Epithelial cell of esophagus (primary cell): Measurements from ENCODE around the gene KLC4.

Experiments used
- DNase-seq: peaks from one replicate; pipeline ENCODE4 v3.0.0; 2010; ENCODE audit warnings: low read depth
- H3K4me3 ChIP-seq: 2 replicates; pipeline ENCODE4 v1.5.1; 2011; ENCODE audit warnings: mild to moderate bottlenecking, low read length, control low read depth
- TF ChIP-seq, protein P1 (sequence below): IDR thresholded peaks from 2 replicates; pipeline ENCODE4 v1.5.1; 2011; ENCODE audit warnings: low read depth, mild to moderate bottlenecking, low read length, control low read depth, inconsistent platforms; ENCODE audit not compliant: insufficient read depth; ENCODE audit errors: missing control alignments

Gene KLC4

DNA sequence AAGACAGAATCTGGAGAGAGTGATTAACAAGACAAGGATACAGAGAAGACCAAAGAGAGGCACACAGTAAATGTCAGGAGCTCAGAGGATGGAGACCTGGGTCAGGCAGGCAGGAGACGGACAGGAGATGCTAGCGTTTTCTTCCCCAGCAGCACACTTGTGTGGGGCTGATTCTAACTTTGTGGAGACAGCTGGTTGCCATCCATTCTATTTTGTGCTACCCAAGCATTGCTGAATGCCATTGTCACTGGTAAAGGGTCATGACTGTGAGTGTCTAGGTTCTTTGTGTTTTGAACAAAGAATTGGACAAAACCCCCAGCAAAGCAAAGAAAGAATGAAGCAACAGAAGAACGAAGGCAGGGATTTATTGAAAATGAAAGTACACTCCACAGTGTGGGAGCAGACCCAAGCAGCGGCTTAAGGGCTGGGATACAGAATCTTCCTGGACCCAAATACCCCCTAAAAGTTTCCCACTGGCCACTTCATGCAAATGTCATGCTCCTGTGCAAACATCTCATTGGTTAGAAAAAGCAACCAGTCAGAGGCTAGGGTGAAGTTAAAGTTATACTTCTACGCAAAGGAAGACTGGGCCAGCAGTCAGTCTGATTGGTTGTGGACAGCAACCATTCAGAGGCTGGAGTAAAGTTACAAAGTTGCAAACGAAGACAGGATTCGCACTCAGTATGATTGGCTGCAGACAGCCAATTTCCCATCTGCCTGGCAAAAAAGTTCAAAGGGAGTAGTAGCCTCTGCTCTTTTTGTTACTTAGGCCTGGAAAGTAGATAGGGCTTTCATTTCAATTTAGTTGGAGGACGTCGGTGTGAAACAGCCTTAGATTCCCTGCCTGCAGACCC, 34.2 kb downstream of the KLC4 start:
- TF ChIP-seq, protein P1, sequence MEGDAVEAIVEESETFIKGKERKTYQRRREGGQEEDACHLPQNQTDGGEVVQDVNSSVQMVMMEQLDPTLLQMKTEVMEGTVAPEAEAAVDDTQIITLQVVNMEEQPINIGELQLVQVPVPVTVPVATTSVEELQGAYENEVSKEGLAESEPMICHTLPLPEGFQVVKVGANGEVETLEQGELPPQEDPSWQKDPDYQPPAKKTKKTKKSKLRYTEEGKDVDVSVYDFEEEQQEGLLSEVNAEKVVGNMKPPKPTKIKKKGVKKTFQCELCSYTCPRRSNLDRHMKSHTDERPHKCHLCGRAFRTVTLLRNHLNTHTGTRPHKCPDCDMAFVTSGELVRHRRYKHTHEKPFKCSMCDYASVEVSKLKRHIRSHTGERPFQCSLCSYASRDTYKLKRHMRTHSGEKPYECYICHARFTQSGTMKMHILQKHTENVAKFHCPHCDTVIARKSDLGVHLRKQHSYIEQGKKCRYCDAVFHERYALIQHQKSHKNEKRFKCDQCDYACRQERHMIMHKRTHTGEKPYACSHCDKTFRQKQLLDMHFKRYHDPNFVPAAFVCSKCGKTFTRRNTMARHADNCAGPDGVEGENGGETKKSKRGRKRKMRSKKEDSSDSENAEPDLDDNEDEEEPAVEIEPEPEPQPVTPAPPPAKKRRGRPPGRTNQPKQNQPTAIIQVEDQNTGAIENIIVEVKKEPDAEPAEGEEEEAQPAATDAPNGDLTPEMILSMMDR = no peak
- peak; percentile 50 for DNase-seq
- H3K4me3 ChIP-seq = peak overlapping the region; percentile 10

DNA sequence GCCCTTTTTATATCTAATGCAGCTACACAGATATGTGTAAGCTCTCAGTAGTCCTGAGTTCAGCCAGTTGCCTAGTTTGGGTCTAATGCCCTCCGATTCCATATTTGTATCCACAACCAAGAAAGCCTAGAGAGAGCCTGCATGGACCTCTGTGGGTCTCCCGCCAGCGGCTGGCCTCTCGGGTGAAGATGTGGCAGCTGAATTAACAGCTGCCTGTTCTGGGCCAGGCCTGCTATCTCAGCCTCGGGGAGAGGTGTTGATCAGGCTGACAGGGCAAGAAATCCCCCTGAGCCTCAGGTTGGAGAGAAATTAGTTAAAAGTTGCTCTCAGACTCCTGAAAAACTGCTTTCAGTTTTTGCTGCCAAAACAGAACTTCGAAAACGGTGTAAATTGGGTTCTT, 36.5 kb downstream of the KLC4 start:
- TF ChIP-seq, protein P1 = no peak
- no peak for DNase-seq
- peak overlapping the region; percentile 47 for H3K4me3 ChIP-seq

DNA sequence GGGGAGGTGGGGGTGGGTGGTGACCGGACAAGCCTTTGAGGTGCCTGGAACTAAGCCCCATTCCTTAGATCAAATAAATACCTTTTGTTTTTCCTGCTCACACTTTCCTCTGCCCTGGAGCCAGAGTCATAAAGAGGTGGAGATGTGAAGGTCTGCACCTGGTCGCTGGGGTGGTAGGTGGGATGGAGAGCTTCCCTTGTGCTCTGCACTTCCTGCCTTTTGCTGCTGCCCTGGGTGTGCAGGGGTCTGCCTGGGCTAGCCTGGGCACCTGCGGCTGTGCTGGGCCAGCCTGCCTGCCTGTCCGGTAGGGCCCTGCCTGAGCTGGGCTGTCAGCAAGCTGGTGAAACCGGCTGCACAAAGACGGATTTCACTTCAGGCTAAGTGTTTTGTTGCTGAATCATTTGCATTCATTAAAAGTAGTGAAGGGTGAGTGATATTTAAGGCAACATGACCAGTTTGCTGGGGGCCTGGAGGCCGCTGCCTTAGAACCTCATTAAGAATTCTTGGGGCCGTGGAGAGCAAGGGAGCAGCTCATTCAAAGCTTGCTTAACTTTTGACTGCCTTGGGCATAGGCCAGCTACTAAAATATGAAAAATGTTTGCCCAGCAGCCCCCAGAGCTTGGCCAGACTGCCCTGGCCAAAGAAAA, 37.1 kb downstream of the KLC4 start:
- TF ChIP-seq, protein P1 = no peak
- H3K4me3 ChIP-seq = peak overlapping the region; percentile 47
- peak; percentile 97 for DNase-seq

DNA sequence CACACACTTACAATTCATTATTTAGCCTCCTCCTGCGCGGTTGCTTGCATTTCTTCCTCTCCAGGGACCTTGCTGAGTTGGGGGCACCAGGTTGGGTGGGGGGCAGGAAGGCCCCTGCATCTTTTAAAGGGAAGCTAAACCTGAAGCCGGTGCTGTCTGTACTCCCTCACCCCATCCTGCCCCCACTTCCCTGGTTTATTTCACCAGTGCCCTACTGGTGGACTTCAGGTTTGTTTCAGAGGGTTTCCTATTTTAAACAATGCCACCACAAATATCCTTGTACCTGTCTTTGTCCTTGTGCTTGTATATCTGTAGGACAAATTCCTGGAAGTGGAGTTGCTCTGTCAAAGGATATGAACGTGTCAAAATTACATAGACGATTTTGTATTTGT, 37.7 kb downstream of the KLC4 start:
- H3K4me3 ChIP-seq = peak overlapping the region; percentile 5

DNA sequence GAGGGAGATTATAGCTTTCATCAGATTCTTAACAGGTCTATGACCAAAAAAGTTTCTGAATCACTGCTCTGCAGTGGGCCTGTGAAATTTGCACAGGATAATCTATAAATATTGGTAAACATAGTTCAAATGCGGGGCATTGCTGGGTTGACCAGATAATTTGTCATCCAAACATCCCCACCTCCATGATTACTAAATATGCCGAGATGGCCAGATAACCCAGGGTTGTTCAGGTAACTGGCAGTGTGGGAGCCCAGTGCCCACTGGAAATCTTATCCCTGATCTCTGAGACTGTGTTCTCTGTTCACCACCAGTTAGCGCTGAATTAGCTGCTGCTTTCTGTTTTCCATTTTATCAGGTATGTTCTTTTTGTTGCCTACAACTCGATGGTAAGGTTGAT, 38.1 kb downstream of the KLC4 start:
- no peak for DNase-seq
- H3K4me3 ChIP-seq = no peak overlapping the region
- TF ChIP-seq, protein P1 = no peak

More for the DNA sequence above, 37.7 kb downstream of the KLC4 start:
- TF ChIP-seq, protein P1 = no peak
- DNase-seq = no peak

DNA sequence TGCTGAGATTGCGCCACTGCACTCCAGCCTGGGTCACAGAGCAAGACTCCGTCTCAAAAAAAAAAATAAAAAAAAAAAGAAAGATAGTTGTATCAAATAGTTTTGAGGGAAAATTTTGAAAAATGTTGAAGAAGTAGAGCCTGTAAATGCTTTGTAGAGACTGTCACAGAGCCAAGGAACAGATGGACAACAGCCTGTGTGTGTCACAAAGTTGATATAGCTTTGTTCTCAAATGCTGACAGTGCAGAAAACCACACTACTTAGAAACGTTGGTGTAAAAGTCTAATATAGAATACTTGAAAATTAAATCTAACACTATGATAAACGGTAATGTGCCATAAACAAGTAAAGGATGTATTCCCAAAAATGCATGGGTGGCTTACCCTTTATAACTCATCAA, 42.1 kb downstream of the KLC4 start:
- TF ChIP-seq, protein P1 = no peak
- DNase-seq = no peak
- H3K4me3 ChIP-seq = no peak overlapping the region
